Measurements from ENCODE around the gene SERINC1. TPM values are rescaled to one million over a fixed set of nuclear protein-coding genes. Genes with fewer than 3 reads are reported as not detected.
A peak's percentile ranks its signal among the peaks of the same experiment; 100 is the strongest.
"Not testable (repeated sequence)": the region's sequence is repeated elsewhere in the genome, so short reads cannot be mapped to it uniquely, and the experiment has no call there.

SERINC1 gene
- 135 TPM for polyA plus RNA-seq (ENCODE audit: insufficient read length)

GRCh38 chr6:122471107-122472021 is at the start of gene SERINC1:
SERINC1 (minus strand) TSS chr6:122471807; CDS start chr6:122471737, 70 bp downstream.
- DNase-seq (ENCODE audit: low read depth), result peak; percentile 97

GRCh38 chr6:122511193-122511924 is 39.8 kb upstream of the SERINC1 start:
- DNase-seq (ENCODE audit: low read depth), result no peak

- DNase-seq (ENCODE audit: low read depth), result not testable (repeated sequence)
Observed at GRCh38 chr6:122505170-122505569, 33.6 kb upstream of the SERINC1 start.

DNA sequence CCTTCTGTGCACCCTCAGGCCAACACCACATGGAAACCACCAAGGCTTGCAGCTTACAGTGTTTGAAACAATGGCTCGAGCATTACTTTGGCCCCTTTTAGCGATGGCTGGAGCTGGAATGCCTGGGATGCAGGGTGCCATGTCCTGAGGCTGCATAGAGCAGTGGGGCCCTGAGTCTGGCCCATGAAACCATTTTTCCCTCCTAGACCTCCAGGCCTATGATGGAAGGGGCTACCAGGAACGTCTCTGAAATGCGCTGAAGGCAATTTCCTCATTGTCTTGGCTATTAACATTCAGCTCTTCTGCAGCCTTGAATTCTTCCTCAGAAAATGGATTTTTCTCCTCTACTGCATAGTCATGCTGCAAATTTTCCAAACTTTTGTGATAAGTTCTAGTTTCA is 29.9 kb upstream of the SERINC1 start:
- DNase-seq (ENCODE audit: low read depth), result no peak

GRCh38 chr6:122495612-122496011 is 24.0 kb upstream of the SERINC1 start:
- no peak for DNase-seq (ENCODE audit: low read depth)

DNA sequence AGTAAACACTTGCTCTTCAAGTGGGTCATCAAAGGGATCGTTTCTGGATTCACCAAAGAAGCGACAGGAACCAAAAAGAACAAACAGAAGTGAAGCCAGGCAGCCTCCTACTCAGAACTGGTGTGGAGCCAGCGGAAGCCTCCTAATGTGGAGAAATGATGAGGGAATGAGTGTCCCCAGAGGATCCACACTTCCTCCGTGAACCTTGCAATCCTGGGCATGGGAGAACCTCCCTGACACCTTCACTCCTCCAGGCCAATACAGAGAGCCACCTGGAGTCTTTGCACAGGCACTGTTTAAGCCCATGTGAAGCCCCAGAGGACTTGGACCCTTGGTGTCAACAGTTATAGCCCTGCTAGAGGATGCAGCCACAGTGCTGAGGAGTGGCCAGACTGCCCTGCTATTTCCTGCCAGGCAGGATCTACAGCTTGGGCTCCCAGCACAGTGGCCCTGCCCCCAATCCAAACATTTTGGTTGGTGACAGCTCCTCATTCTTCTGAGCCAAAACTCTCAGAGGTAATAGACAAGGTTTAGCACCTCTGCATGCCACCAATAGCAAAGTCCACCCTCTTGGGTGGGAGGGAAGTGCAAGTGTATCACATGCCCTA is 23.2 kb upstream of the SERINC1 start:
- DNase-seq (ENCODE audit: low read depth), result no peak

- no peak for DNase-seq (ENCODE audit: low read depth)
Observed at GRCh38 chr6:122491919-122492555, 20.4 kb upstream of the SERINC1 start.

GRCh38 chr6:122490607-122491006 is 19.0 kb upstream of the SERINC1 start:
- DNase-seq (ENCODE audit: low read depth), result no peak

DNA sequence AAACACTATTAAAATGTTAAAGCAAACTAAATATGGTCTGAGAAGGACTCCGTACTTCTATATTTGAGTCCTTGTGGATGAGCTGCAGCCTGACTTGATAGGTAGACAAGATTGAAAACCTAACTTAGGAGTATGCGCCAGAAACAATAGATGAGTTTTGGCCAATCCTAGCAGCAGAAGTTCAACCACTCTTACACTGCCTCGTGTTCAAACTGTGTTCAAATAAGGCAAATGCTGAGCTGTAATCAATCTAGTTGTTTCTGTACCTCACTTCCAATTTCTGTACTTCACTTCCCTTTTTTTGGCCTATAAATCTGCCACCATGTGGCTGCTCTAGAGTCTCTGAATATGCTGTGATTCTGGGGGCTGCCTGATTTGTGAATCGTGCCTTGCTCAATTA is 13.2 kb upstream of the SERINC1 start:
- DNase-seq (ENCODE audit: low read depth), result no peak

- DNase-seq (ENCODE audit: low read depth), result no peak
Observed at GRCh38 chr6:122482750-122483080, 11.1 kb upstream of the SERINC1 start.

- no peak for DNase-seq (ENCODE audit: low read depth)
Observed at GRCh38 chr6:122476131-122476530, 4.5 kb upstream of the SERINC1 start.

GRCh38 chr6:122472022-122472340 is 374 bp upstream of the SERINC1 start:
- DNase-seq (ENCODE audit: low read depth), result no peak

DNA sequence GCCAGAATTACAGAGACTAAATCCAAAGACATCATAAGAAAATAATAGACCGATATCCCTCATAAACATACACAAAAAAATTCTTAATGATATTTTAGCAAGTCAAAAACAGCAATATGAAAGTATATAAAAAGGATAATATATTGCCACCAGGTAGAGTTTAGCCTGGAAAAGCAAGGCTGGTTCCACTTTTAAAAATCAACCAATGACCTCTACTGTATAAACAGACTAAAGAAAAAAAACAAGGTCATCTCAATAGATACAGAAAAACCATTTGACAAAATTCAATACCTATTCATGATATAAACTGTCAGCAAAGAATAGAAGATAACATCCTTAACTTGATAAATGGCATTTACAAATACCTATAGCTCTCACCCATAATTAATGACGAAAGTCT is 9.7 kb downstream of the SERINC1 start:
- DNase-seq (ENCODE audit: low read depth), result no peak

DNA sequence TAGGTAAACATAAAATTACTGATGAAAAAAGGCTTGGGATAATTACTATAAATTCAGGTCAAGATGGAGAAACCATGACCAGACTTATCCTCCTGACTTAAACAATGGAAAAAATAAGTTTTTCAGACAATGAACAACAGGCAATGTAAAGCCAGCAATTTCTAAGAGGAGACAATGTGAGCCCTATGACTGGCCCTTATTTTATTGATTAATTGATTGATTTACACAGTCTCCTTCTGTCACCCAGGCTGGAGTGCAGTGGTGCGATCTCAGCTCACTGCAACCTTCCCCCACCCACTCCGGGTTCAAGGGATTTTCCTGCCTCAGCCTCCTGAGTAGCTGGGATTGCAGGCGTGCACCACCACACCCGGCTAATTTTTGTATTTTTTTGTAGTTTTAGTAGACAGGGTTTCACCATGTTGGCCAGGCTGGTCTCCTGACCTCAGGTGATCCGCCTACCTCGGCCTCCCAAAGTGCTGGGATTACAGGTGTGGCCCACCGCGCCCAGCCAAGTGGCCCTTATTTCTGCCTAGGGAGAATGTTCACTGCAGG is 11.7 kb downstream of the SERINC1 start:
- not testable (repeated sequence) for DNase-seq (ENCODE audit: low read depth)

- no peak for DNase-seq (ENCODE audit: low read depth)
Observed at GRCh38 chr6:122459240-122459639, 12.4 kb downstream of the SERINC1 start.

GRCh38 chr6:122458087-122458486 is 13.5 kb downstream of the SERINC1 start:
- DNase-seq (ENCODE audit: low read depth), result no peak

GRCh38 chr6:122455116-122455515 is 16.5 kb downstream of the SERINC1 start:
- not testable (repeated sequence) for DNase-seq (ENCODE audit: low read depth)

GRCh38 chr6:122454673-122455072 is 16.9 kb downstream of the SERINC1 start:
- DNase-seq (ENCODE audit: low read depth), result no peak

DNA sequence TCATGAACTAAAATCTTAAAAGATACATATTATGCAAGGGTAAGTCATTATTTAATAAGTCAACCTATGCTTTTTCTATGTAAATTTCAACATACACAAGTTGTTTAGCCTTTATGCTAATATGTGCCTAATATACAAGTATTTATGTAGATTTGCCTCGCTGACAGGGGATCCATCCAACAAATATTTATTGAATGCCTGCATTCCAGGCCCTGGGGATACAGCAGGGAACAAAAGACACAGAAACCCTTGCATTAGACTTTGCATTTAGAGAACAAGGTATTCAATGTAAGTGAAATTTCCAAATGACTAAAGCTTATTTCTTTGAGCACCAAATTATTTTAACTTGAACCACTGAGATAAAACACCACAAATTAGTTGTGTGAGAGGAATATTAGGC is 19.1 kb downstream of the SERINC1 start:
- DNase-seq (ENCODE audit: low read depth), result no peak

GRCh38 chr6:122449069-122449468 is 22.5 kb downstream of the SERINC1 start:
- no peak for DNase-seq (ENCODE audit: low read depth)

DNA sequence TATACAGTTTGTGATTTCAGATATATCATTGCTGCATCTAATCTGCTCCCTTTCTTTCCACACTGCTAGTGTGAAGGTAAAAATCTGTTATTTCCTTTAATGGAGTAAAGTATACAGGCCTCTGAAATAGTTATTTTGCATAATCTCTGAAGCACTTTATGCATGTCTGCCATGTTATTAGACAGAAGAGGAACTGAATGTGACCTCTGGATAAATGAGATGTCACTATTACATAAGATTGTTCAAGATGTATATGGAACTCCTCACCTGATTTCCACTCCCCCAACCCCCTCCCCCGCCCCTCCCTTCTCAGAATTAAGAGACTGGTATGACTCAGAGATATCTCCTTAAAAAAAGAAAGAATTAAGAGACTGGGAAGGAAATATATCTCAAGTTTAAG is 26.3 kb downstream of the SERINC1 start:
- DNase-seq (ENCODE audit: low read depth), result no peak

DNA sequence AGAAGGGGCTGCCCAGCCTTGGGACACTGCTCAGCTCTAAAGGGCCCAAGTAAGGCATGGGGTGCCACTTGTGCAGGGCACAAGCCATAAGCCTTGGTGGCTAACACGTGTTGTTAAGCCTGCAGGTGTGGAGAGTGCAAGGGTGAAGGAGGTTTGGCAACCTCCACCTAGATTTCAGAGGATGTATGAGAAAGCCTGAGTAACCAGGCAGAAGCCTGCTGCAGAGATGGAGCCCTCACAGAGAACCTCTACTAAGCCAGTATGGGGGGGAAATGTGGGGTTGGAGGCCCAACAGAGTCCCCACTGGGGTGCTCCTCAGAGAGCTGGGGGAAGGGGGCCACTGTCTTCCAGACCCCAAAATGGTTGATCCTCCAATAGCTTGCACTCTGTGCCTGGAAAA is 32.6 kb downstream of the SERINC1 start:
- no peak for DNase-seq (ENCODE audit: low read depth)
